ENCODE results near the gene TYW3.

TYW3 gene, protein sequence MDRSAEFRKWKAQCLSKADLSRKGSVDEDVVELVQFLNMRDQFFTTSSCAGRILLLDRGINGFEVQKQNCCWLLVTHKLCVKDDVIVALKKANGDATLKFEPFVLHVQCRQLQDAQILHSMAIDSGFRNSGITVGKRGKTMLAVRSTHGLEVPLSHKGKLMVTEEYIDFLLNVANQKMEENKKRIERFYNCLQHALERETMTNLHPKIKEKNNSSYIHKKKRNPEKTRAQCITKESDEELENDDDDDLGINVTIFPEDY

GRCh38 chr1:74732960-74733603, at the start of gene TYW3, which contains the start of gene CRYZ:
TSS of gene TYW3 (plus strand) at chr1:74733152. CDS start at chr1:74733245, 93 bp downstream.
TSS of gene CRYZ (minus strand) at chr1:74733050. CDS start at chr1:74724821, 8,229 bp downstream.
- peak; percentile 93 for DNase-seq
- in situ Hi-C loops (cut with HindIII; ENCODE audit: low pct_ligation_motif_present, low pct_unique_long_range_greater_than_20kb, low sequenced_read_pairs), result no loop called here

DNA sequence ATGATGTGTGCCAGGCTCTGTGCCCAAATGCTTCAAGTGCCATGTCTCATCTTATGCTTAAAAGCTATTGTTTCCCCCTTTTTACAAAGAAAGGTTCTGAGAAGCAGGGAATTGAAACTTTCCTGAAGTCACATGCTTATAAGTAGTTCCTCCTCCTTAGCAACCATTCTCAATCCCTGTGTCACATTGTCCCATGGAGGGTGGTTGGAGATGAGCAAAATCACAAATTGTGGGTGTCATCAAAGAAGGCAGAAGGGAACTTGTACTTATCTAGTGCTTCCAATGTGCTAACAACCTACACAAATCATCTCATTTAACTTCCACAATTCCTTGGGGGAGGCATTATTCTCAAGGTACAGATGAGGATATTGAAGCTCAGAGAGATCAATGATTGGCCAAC, 49.3 kb upstream of the TYW3 start:
- DNase-seq, result no peak
- in situ Hi-C loops (cut with HindIII; ENCODE audit: low pct_ligation_motif_present, low pct_unique_long_range_greater_than_20kb, low sequenced_read_pairs), result no loop called here

DNA sequence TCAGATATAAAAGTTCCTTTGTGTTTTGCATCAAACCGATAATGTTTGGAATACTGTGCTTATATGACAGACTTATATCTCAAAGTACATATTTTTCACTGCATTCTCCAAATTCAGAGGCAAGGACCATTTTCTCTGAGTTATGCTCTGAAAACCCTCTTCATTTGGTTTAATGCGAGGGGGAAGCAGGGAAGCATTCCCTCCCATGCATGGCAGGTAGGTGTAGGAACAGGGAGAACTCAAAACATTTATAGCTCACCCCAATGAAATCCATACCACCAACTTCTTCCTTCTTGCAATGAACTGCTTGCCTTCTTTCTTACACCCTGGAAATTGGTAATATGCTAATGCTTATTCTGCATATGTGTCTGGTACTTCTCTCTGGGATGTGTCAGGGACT, 48.7 kb upstream of the TYW3 start:
- no peak for DNase-seq
- in situ Hi-C loops (cut with HindIII; ENCODE audit: low pct_ligation_motif_present, low pct_unique_long_range_greater_than_20kb, low sequenced_read_pairs), result no loop called here

DNA sequence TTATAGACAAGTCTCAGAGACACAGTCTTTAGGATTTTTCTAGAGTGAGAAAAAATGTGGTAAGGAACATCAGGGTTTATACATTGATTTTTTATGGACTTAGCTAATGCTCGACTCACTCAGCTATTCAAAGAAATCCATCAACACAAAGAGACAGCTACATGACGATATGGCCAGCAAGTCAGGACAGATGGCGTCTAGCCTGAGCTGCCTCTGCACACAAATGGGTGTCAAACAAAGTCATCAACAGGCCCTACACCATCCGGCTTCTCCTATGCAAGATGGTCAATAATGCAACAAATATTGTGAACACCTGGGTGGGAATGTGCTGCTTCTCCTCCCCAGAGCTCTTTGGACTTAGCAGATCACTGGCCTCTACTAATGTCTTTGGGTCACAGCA, 46.0 kb upstream of the TYW3 start:
- in situ Hi-C loops (cut with HindIII; ENCODE audit: low pct_ligation_motif_present, low pct_unique_long_range_greater_than_20kb, low sequenced_read_pairs), result no loop called here
- no peak for DNase-seq

- peak; percentile 53 for DNase-seq
- in situ Hi-C loops (cut with HindIII; ENCODE audit: low pct_ligation_motif_present, low pct_unique_long_range_greater_than_20kb, low sequenced_read_pairs), result no loop called here
Observed at GRCh38 chr1:74689621-74690363, 43.2 kb upstream of the TYW3 start.

GRCh38 chr1:74690364-74690696, 42.6 kb upstream of the TYW3 start:
- in situ Hi-C loops (cut with HindIII; ENCODE audit: low pct_ligation_motif_present, low pct_unique_long_range_greater_than_20kb, low sequenced_read_pairs), result no loop called here
- DNase-seq, result no peak

- DNase-seq, result no peak
- in situ Hi-C loops (cut with HindIII; ENCODE audit: low pct_ligation_motif_present, low pct_unique_long_range_greater_than_20kb, low sequenced_read_pairs), result no loop called here
Observed at GRCh38 chr1:74690909-74691308, 42.0 kb upstream of the TYW3 start.

GRCh38 chr1:74693473-74693872, 39.5 kb upstream of the TYW3 start:
- in situ Hi-C loops (cut with HindIII; ENCODE audit: low pct_ligation_motif_present, low pct_unique_long_range_greater_than_20kb, low sequenced_read_pairs), result no loop called here

DNA sequence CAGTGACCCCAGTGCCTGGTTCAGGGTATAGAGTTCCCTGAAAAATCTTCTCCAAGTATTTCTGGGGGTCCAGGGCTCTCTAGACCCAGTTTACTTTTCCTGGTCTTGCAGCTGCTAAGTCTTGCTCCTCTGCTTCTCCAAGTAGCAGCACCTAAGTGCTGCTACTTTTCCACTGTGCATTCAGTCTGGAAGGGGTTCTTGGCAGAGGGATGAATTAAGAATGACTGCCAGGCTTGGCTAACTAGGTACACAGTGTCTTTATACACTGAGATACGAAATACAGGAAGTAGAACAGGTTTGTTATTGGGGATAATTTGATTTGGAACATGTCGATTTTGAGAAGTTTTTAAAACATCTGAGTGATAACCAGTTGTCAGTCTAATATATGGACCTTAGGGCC, 35.1 kb upstream of the TYW3 start:
- DNase-seq, result no peak
- in situ Hi-C loops (cut with HindIII; ENCODE audit: low pct_ligation_motif_present, low pct_unique_long_range_greater_than_20kb, low sequenced_read_pairs), result no loop called here

More at GRCh38 chr1:74693473-74693872, 39.5 kb upstream of the TYW3 start:
- no peak for DNase-seq

- DNase-seq, result no peak
- in situ Hi-C loops (cut with HindIII; ENCODE audit: low pct_ligation_motif_present, low pct_unique_long_range_greater_than_20kb, low sequenced_read_pairs), result no loop called here
Observed at GRCh38 chr1:74699331-74699730, 33.6 kb upstream of the TYW3 start.

GRCh38 chr1:74703386-74704182, 29.4 kb upstream of the TYW3 start:
- in situ Hi-C loops (cut with HindIII; ENCODE audit: low pct_ligation_motif_present, low pct_unique_long_range_greater_than_20kb, low sequenced_read_pairs), result no loop called here
- DNase-seq, result no peak

GRCh38 chr1:74712881-74713280, 20.1 kb upstream of the TYW3 start:
- DNase-seq, result no peak
- in situ Hi-C loops (cut with HindIII; ENCODE audit: low pct_ligation_motif_present, low pct_unique_long_range_greater_than_20kb, low sequenced_read_pairs), result no loop called here

DNA sequence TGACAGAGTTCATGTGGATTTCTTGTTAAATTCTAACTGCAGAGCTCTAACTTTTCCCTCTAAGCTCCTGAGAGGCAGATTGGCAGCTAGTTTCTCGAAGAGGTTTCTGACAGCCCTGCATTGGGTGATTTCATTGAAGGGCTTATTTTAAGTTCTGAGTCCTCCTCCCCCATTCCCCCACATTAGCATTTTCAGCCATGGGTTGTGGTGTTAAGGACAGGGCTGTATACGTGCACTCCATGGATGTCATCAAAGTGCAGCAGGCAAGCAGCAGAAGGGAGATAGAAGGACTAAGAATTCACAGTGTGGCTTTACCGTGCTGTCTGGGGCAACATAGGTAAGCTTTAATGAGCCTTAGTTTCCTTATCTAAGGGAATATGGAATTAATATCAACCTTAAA, 19.1 kb upstream of the TYW3 start:
- in situ Hi-C loops (cut with HindIII; ENCODE audit: low pct_ligation_motif_present, low pct_unique_long_range_greater_than_20kb, low sequenced_read_pairs), result no loop called here
- no peak for DNase-seq

DNA sequence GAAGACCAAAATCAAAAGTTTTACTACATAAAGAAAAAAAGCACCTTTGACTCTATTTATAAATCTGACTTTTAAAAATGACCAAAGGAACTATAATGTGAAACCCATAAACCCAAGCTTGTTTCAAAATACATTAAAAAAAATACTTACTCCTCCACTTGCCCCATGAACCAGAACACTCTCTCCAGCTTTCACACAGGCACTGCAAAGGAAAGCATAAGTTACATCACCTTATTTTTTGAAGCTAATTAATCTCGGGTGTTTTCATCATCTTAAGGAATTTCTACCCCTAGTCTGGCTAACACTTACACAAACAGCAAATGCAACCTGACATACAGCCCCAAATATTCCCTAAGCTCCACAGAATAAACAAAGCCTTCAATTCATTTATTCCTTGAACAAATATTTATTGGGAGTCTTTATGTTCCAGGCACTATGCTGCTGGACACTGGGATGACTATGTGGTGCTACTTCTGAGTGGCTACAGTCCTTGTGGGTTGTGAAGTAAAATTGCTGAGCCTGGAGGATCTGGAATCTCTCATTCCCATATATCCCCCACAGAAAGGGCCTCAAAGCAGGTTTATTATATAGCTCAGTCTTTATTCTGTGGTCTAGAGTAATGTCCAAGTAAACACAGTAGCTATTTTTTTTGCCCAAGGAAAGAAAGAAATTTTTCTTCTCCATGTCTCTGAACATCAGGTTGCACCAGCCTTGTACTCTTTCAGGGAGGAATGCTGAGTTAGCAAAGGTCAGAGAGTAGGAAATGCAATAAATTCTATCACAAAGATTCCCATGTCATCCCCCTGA, 18.3 kb upstream of the TYW3 start:
- DNase-seq, result no peak
- in situ Hi-C loops (cut with HindIII; ENCODE audit: low pct_ligation_motif_present, low pct_unique_long_range_greater_than_20kb, low sequenced_read_pairs), result no loop called here

DNA sequence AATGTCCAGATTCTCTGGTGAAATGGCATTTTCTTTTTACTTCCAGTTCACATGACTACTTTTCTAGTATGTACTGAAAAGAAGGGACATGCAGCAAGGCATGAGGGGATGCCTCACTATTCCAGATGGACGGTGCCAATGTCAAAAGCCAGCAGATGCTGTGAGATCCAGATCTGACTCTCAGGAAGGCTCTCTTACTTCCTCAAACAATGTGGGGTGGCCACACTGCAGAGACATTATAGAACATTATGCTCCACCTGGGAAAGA, 17.8 kb upstream of the TYW3 start:
- in situ Hi-C loops (cut with HindIII; ENCODE audit: low pct_ligation_motif_present, low pct_unique_long_range_greater_than_20kb, low sequenced_read_pairs), result no loop called here
- DNase-seq, result no peak

DNA sequence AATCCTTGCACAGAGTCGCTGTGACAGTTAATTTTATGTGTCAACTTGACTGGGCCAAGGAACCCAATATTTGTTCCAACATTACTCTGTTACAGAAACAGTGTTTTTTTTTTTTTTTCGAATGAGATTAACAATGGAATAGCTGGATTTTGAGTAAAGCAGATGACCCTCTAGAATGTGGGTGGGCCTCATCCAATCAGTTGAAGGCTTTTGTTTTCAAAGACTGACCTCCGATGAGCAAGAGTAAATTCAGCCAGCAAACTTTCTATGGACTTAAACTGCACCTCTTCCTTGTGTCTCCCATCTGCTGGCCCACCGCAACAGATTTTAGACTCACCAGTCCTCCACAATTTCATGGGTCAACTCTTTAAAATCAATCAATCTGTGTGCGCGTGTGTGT, 17.1 kb upstream of the TYW3 start:
- in situ Hi-C loops (cut with HindIII; ENCODE audit: low pct_ligation_motif_present, low pct_unique_long_range_greater_than_20kb, low sequenced_read_pairs), result no loop called here

GRCh38 chr1:74716822-74717221, 16.1 kb upstream of the TYW3 start:
- in situ Hi-C loops (cut with HindIII; ENCODE audit: low pct_ligation_motif_present, low pct_unique_long_range_greater_than_20kb, low sequenced_read_pairs), result no loop called here
- DNase-seq, result no peak

More for the DNA sequence above, 17.1 kb upstream of the TYW3 start:
- DNase-seq, result no peak

DNA sequence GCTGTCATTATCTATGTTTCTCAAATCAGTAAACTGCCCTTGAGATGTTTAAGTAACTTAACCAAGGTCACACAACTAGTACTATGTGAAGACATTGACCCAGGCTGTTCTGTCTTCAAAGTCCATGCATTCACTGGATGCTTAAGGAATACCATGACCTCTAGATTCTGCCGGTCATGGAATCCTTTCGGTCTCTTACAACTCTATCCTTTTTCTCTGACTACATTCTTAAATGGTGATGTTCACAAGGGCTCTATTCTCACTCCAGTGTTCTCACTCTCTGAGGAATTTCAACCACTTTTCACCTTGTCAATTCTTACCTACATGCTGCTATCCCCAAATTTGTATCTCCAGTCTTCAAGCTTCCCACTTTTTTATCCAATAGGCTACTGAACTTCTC, 15.3 kb upstream of the TYW3 start:
- DNase-seq, result no peak
- in situ Hi-C loops (cut with HindIII; ENCODE audit: low pct_ligation_motif_present, low pct_unique_long_range_greater_than_20kb, low sequenced_read_pairs), result no loop called here

All from ACHN (cell line).